ENCODE data around the gene DISC1.

GRCh38 chr1:231733063-231733462 is 106.5 kb downstream of the DISC1 start:
- TF ChIP-seq POLR2A (IDR thresholded peaks at IDR 0.05), result no peak
- TF ChIP-seq POLR2AphosphoS5 (IDR thresholded peaks at IDR 0.05; ENCODE audit: insufficient read depth in 1 of 2, low read depth in 1 of 2), result no peak

Measured in vagina (tissue), 2 donors.